Stimulated activated CD4-positive, alpha-beta T cell treated with anti-CD3 and anti-CD28 coated beads, Interleukin-12 subunit alpha, Interleukin-12 subunit beta, amount 100 ng/mL, for 48 hours (primary cell): ENCODE data around the gene CPT1B.
"Not testable (repeated sequence)": the region's sequence is repeated elsewhere in the genome, so short reads cannot be mapped to it uniquely, and the experiment has no call there.

ENCODE experiments used
- DNase-seq, 3 donors: peaks; one replicate each; pipeline ENCODE4 v3.0.0-alpha.2; 2020; ENCODE audit warnings: low read depth in 2 of 3, low spot score in 1 of 3

CPT1B gene

GRCh38 chr22:50529897-50530579, 48.2 kb downstream of the CPT1B start, which contains the start of gene TYMP:
Gene TYMP, minus strand, starts transcription at chr22:50530012. Its CDS starts 303 bp downstream, at chr22:50529709.
- DNase-seq, result peak in 1 of 3 donors; percentile 70

GRCh38 chr22:50529416-50529896, 48.8 kb downstream of the CPT1B start:
- DNase-seq, result no peak

DNA sequence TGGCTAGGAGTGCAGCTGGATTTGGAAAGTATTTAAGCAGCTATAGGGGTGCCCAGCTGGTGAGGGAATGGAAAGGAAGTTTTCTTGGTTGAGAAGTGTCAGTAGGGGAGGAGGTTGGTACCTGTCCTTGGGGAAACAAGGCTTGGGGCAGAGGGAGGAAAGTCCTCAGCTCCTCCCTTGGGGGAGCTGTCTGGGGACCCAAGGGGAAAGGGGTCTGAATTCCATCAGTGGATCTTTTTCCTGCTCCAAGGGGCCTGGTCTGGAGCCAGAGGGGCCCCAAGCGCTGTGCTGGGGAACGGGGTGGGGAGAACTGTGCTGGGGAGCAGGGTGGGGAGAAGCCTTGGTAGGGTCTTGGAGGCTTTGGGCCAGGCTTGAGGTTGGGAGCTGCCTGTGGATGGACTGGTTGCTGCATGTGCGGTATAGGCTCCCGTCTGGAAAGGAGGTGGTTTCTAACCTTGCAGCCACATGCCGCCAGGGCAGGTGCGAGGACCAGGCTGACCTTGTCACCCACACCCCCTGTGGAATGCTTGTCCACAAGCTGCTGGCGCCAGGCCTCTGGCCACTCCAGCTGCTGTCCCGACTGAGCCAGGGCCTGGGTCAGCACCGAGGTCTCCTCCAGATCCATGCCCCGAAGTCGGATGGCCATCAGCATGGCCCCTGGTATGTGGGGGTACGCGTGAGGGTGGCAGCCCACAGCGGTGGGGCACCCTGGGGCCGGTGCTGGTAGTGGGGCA, 49.4 kb downstream of the CPT1B start:
- no peak for DNase-seq

- no peak for DNase-seq
These were observed 50.1 kb downstream of the CPT1B start for GRCh38 chr22:50527921-50528681.

- DNase-seq, result no peak
These were observed 51.1 kb downstream of the CPT1B start for GRCh38 chr22:50526834-50527801.

- DNase-seq, result peak; percentile 81 to 87 (median 81)
These were observed 52.0 kb downstream of the CPT1B start for GRCh38 chr22:50526108-50526833.

- DNase-seq, result no peak
These were observed 52.4 kb downstream of the CPT1B start for GRCh38 chr22:50525858-50526107.

DNA sequence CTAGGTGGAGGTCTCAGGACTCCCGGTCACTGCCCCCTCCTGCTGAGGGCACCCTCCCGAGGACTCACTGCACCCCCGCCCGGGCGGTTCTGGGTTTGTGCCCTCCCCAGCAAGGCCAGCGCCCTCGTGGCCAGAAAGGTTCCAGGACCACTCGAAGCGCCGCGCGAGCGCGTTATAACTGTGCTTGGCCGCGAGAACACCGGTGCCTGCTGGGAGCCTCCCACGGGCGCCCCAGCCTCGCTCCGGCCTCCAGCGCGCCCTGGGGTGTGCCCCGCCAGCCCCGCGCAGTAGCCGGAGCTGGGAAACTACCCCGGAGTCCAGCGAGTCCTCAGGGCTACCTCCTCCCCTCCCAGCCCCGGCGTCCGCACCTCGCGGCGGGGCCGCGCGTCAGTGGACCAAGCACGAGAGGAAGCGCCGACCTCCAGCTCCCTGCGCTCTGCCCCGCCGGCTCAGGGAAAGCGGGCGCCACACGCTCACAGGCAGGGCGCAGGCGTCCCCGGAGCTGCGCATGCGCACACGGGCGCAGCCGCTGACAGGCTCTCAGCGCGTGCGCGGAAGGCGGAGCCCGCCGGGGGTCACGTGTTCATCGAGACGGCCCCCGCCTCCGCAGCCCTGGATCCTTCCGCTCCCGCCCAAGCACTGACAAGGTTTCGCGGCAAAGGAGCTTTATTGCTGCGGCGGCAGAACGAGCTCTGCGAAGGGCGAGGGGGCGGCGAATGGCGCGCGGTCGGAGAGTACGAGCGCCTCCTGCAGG, 52.9 kb downstream of the CPT1B start, which contains the start of gene SCO2:
Gene SCO2 (minus strand): TSS at position 495 of the 754 bp plus-strand sequence. CDS start 1,187 bp downstream, outside the sequence.
- DNase-seq, result peak; percentile 95 to 99 (median 98)

DNA sequence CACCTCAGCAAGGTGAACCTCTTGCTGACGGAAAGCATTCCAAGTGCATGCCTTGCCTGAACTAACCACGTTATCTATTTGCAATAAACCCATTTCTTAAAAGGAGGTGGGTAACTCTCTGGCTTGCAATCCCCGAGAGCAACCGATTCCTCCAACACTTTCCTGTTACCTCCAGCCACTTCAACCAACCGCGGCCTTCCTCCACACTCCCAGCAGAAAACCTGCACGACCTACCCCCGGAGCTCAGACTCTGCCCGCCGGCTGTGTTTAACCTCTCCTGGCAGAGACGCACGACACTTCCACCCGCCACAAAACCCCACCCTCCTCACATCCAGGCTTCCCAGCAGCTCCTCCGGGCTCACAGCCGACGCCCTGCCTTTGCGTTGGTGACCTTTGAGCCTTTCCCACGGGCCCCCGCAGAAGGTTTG, 53.5 kb downstream of the CPT1B start:
- no peak for DNase-seq

GRCh38 chr22:50523806-50524675, 54.2 kb downstream of the CPT1B start:
- DNase-seq, result no peak

DNA sequence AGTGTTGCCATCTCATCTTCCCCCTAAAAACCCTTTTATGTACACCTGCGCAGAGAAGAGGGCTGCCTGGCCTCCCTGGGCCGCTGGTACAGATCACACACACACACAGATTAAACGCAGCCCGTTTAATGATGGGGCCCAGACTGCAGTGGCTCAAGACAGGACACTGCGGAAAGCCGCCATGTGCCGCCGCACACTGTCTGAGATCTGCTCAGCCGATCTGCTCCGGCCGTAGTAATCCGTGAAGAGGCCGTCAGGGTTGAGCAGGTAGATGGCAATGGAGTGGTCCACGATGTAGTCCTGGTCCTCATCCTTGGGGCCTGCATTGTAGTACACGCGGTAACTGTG, 54.8 kb downstream of the CPT1B start:
- no peak for DNase-seq

DNA sequence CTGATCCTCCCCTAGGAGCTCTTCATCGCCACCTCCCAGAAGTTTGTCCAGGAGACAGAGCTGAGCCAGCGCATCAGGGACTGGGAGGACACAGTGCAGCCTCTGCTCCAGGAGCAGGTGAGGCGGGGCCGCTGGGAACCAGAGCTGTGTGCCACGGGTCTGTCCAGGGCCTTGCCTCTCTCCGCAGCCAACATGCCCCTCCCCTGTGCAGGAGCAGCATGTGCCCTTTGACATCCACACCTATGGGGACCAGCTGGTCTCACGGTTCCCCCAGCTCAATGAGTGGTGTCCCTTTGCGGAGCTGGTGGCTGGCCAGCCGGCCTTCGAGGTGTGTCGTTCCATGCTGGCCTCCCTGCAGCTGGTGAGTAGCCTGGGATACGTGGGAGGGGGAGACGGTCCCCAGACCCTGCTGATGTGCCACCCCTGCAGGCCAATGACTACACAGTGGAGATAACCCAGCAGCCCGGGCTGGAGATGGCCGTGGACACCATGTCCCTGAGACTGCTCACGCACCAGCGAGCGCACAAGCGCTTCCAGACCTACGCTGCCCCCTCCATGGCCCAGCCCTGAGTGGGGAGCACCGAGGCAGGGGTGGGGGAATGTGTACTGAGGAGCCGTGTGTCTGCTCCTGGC, 55.3 kb downstream of the CPT1B start:
- DNase-seq, result no peak

DNA sequence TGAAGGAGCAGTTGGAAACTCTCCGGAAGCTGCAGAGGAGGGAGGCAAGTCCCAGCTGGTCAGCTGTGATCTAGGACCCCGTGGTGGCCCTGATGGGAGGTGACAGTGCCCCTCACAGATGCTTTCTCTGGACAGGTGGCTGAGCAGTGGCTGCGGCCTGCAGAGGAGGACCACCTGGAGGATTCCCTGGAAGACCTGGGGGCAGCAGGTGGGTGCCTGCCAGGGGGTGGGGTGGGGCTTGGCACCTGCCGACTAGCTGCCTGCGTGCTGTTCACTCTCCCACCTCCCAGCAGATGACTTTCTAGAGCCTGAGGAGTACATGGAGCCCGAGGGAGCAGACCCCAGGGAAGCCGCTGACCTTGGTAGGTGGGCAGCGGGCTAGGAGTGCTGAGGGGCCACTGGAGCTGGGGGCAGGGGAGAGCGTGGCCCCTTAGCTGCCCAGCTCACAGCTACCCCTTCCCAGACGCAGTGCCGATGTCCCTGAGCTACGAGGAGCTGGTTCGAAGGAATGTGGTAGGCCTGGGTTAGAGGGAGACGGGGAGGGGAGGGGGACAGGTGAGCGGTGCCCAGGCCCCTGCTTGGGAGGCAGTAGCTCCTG, 55.9 kb downstream of the CPT1B start:
- no peak for DNase-seq

DNA sequence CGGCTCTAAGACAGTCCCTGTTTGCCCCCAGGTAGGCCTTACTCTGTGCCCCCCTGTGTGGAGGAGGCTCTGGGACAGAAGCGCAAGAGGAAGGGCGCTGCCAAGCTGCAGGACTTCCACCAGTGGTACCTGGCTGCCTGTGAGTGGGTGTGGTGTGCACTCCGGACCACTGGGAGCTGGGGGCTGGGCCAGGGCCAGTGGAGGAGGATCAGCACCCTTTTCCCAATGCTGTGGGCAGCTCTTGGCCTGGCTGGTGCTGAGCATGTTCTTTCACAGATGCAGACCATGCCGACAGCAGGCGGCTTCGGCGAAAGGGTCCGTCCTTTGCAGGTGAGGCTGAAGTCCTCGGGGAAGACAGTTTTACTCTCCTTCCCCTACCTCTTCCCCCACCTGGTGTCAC, 56.5 kb downstream of the CPT1B start:
- DNase-seq, result no peak

DNA sequence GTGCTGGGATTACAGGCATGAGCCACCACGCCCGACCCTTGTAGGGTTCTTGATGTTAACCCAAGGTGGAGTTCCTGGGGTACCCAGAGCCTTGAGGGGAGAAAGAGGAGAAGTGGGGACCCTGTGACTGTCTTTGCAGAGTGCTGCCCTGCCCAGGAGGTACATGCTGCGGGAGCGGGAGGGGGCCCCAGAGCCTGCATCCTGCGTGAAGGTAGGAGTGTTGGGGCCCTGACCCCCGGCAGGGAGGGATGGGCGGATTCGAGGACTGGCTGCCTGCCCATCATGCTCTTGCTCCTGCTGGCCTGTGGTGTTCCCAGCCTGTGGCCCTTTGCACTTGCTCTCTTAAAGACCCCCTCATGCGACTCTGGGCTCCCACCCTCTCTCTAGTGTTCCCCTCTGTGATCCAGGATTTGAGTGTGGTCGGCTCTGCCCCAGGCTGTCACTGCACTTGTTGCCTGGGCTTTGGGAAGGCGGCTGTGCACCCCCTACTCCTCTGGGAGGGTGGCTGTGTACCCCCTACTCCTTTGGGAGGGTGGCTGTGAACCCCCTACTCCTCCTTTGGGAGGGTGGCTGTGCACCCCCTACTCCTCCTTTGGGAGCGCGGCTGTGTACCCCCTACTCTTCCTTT, 57.3 kb downstream of the CPT1B start:
- no peak for DNase-seq

DNA sequence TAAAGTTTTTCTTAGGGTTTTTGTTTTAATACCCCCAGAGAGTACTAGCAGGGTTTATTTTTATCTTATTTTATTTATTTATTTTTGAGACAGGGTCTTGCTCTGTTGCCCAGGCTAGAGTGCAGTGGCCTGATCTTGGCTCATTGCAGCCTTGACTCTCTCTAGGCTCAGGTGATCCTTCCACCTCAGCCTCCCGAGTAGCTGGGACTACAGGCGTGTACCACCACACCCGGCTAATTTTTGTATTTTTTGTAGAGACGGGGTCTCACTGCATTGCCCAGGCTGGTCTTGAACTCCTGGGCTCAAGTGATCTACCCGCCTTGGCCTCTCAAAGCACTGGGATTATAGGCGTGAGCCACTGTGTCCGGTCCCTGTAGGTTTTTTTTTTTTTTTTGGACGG, 58.0 kb downstream of the CPT1B start:
- not testable (repeated sequence) for DNase-seq

GRCh38 chr22:50519151-50519550, 59.1 kb downstream of the CPT1B start:
- DNase-seq, result no peak
